Measurements from ENCODE around the gene KIF7. TPM values are rescaled to one million over a fixed set of nuclear protein-coding genes. Genes with fewer than 3 reads are reported as not detected.

KIF7 gene
- polyA plus RNA-seq, 1 experiment = 4.5 TPM

- ChIA-PET POLR2A (no interaction called here), CTCF (interaction anchor here (1.3 kb wide), 1 partner anchor 13 kb away, joined by 6 read pairs; no protein-coding TSS in a partner anchor)
- no peak overlapping the region for H3K27ac ChIP-seq (ENCODE audit: low read depth, low read length)
- TF ChIP-seq CTCF (IDR thresholded peaks at IDR 0.05; ENCODE audit: low read depth, low read length) = no peak
- no peak for DNase-seq (ENCODE audit: low read depth, low spot score)
- H3K9me3 ChIP-seq (ENCODE audit: control insufficient read depth, insufficient read depth, low read length) = peaks cover 20% of the 10 kb centered on the region; the same call in 1 of the 2 replicates
- no peak overlapping the region for H3K4me3 ChIP-seq (ENCODE audit: low read depth, low read length)
- no peaks in the 10 kb centered on the region for H3K27me3 ChIP-seq (ENCODE audit: control insufficient read depth, insufficient read depth, low read length)
These were observed 21.7 kb downstream of the KIF7 start for GRCh38 chr15:89633585-89633984.

- ChIA-PET POLR2A (no interaction called here), CTCF (interaction anchor here (1.3 kb wide), 1 partner anchor 14 kb away, joined by 6 read pairs; no protein-coding TSS in a partner anchor)
- Histone ChIP-seq H3K4me3 (ENCODE audit: low read depth, low read length) (no peak overlapping the region), H3K9me3 (ENCODE audit: control insufficient read depth, insufficient read depth, low read length) (peaks cover 20% of the 10 kb centered on the region; the same call in 1 of the 2 replicates), H3K27ac (ENCODE audit: low read depth, low read length) (no peak overlapping the region), H3K27me3 (ENCODE audit: control insufficient read depth, insufficient read depth, low read length) (no peaks in the 10 kb centered on the region)
- DNase-seq (ENCODE audit: low read depth, low spot score) = no peak
- TF ChIP-seq CTCF (IDR thresholded peaks at IDR 0.05; ENCODE audit: low read depth, low read length) = no peak
These were observed 22.5 kb downstream of the KIF7 start for GRCh38 chr15:89632563-89633430.

GRCh38 chr15:89631902-89632264 is 23.4 kb downstream of the KIF7 start:
- ChIA-PET CTCF (no interaction called here), POLR2A (no interaction called here)
- Histone ChIP-seq H3K27ac (ENCODE audit: low read depth, low read length) (no peak overlapping the region), H3K9me3 (ENCODE audit: control insufficient read depth, insufficient read depth, low read length) (peaks cover 20% of the 10 kb centered on the region; the same call in 1 of the 2 replicates), H3K4me3 (ENCODE audit: low read depth, low read length) (no peak overlapping the region), H3K27me3 (ENCODE audit: control insufficient read depth, insufficient read depth, low read length) (no peaks in the 10 kb centered on the region)
- DNase-seq (ENCODE audit: low read depth, low spot score) = no peak
- TF ChIP-seq CTCF (IDR thresholded peaks at IDR 0.05; ENCODE audit: low read depth, low read length) = no peak

GRCh38 chr15:89630974-89631901 is 24.0 kb downstream of the KIF7 start:
- H3K27ac ChIP-seq (ENCODE audit: low read depth, low read length) = no peak overlapping the region
- TF ChIP-seq CTCF (IDR thresholded peaks at IDR 0.05; ENCODE audit: low read depth, low read length) = no peak
- H3K4me3 ChIP-seq (ENCODE audit: low read depth, low read length) = no peak overlapping the region
- H3K9me3 ChIP-seq (ENCODE audit: control insufficient read depth, insufficient read depth, low read length) = peaks cover 20% of the 10 kb centered on the region; the same call in 1 of the 2 replicates
- ChIA-PET CTCF (no interaction called here), POLR2A (no interaction called here)
- DNase-seq (ENCODE audit: low read depth, low spot score) = no peak
- H3K27me3 ChIP-seq (ENCODE audit: control insufficient read depth, insufficient read depth, low read length) = no peaks in the 10 kb centered on the region
